Measurements from ENCODE around the gene IFT20.
"Not testable (repeated sequence)": the region's sequence is repeated elsewhere in the genome, so short reads cannot be mapped to it uniquely, and the experiment has no call there.

Gene IFT20

DNA sequence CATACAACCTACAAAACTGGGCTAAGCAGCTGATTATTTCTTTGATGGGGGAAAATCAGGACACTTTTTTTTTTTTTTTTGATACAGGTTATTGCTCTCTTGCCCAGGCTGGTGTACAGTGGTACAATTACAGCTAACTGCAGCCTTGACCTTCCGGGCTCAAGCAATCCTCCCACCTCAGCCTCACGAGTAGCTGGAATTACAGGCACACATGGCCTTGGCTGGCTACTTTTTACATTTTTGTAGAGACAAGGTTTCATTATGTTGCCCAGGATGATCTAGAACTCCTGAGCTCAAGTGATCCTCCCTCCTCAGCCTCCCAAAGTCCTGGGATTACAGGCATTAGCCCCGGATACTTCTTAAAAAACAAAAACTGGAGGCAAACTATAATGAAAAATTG lies 36.8 kb downstream of the IFT20 start:
- Histone ChIP-seq H3K36me3 (ENCODE audit: low read depth) (no peaks in the 10 kb centered on the region), H3K4me3 (ENCODE audit: severe bottlenecking) (no peak overlapping the region), H3K27ac (ENCODE audit: poor library complexity, severe bottlenecking) (no peak overlapping the region), H3K4me1 (ENCODE audit: insufficient read depth, poor library complexity, severe bottlenecking) (no peaks in the 10 kb centered on the region), H3K9me3 (ENCODE audit: severe bottlenecking) (no peaks in the 10 kb centered on the region), H3K27me3 (ENCODE audit: insufficient read depth, poor library complexity, severe bottlenecking) (no peaks in the 10 kb centered on the region)
- TF ChIP-seq, protein P1, sequence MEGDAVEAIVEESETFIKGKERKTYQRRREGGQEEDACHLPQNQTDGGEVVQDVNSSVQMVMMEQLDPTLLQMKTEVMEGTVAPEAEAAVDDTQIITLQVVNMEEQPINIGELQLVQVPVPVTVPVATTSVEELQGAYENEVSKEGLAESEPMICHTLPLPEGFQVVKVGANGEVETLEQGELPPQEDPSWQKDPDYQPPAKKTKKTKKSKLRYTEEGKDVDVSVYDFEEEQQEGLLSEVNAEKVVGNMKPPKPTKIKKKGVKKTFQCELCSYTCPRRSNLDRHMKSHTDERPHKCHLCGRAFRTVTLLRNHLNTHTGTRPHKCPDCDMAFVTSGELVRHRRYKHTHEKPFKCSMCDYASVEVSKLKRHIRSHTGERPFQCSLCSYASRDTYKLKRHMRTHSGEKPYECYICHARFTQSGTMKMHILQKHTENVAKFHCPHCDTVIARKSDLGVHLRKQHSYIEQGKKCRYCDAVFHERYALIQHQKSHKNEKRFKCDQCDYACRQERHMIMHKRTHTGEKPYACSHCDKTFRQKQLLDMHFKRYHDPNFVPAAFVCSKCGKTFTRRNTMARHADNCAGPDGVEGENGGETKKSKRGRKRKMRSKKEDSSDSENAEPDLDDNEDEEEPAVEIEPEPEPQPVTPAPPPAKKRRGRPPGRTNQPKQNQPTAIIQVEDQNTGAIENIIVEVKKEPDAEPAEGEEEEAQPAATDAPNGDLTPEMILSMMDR (IDR thresholded peaks at IDR 0.05; ENCODE audit: poor library complexity, severe bottlenecking): no peak
- DNase-seq (ENCODE audit: low spot score) (no peak), ATAC-seq (ENCODE audit: low read depth) (no peak)

DNA sequence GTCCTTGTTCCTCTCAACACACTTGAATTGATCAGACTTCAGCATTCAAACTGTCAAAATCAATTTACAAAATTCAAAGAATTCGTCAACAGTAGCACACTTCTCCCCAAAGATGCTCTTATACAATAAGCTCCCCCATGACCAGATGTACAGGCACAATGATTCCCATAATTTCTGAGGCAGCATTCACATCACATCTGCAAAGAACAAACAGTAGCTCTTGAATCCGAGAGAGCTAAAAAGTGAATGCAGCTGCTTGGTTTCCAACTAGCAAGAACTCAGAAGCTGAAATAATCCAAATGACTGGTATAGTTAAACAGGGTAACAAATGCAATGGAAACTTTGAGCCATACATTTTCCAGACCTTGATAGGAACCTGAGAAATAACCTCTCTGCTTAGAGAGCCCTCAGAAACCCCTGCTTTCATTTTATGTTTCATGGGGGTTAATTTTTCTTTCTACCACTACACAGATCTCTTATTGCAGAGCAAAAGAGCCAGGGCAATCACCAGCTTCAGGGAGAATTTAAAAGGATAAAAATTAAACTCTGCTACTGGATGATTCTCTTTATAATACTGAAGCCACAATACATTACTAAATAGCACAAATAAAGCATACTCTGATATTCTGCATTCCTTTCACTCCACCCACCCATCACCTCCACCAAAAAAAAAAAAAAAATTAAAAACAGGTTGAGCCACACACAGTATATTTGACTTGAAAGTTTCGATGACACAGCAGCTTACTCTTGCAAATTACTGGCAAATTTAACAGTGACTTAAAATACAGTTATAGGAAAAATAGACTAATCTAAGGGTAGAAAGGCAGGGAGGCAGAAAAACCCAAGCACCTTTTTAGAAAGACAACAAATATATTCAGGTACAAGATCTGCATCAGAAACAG lies 39.3 kb downstream of the IFT20 start:
- H3K27me3 ChIP-seq (ENCODE audit: insufficient read depth, poor library complexity, severe bottlenecking): no peaks in the 10 kb centered on the region
- ATAC-seq (ENCODE audit: low read depth) (no peak), DNase-seq (ENCODE audit: low spot score) (no peak)
- H3K4me1 ChIP-seq (ENCODE audit: insufficient read depth, poor library complexity, severe bottlenecking): no peaks in the 10 kb centered on the region
- H3K4me3 ChIP-seq (ENCODE audit: severe bottlenecking): no peak overlapping the region
- H3K9me3 ChIP-seq (ENCODE audit: severe bottlenecking): no peaks in the 10 kb centered on the region
- no peak overlapping the region for H3K27ac ChIP-seq (ENCODE audit: poor library complexity, severe bottlenecking)
- H3K36me3 ChIP-seq (ENCODE audit: low read depth): no peaks in the 10 kb centered on the region
- TF ChIP-seq, protein P1 (IDR thresholded peaks at IDR 0.05; ENCODE audit: poor library complexity, severe bottlenecking): no peak

DNA sequence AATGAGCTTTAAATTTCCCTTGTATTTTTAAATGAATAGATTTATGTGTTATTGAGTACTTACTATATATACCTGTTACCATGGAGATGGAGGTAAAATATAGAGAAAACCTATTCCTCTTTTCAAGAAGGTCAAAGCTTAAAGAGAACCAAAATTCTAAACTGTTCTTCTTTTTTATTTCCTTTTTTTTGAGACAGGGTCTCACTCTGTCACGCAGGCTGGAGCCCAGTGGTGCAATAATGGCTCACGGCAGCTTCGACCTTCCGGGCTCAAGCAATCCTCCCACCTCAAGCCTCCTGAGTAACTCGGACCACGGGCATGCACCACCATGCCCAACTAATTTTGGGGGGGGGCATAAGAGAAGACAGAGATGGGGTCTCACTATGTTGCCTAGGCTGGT lies 41.3 kb downstream of the IFT20 start:
- H3K27me3 ChIP-seq (ENCODE audit: insufficient read depth, poor library complexity, severe bottlenecking): no peaks in the 10 kb centered on the region
- H3K9me3 ChIP-seq (ENCODE audit: severe bottlenecking): no peaks in the 10 kb centered on the region
- H3K27ac ChIP-seq (ENCODE audit: poor library complexity, severe bottlenecking): no peak overlapping the region
- no peak for ATAC-seq (ENCODE audit: low read depth)
- H3K4me1 ChIP-seq (ENCODE audit: insufficient read depth, poor library complexity, severe bottlenecking): no peaks in the 10 kb centered on the region
- TF ChIP-seq, protein P1 (IDR thresholded peaks at IDR 0.05; ENCODE audit: poor library complexity, severe bottlenecking): no peak
- no peak overlapping the region for H3K4me3 ChIP-seq (ENCODE audit: severe bottlenecking)
- no peaks in the 10 kb centered on the region for H3K36me3 ChIP-seq (ENCODE audit: low read depth)
- no peak for DNase-seq (ENCODE audit: low spot score)

DNA sequence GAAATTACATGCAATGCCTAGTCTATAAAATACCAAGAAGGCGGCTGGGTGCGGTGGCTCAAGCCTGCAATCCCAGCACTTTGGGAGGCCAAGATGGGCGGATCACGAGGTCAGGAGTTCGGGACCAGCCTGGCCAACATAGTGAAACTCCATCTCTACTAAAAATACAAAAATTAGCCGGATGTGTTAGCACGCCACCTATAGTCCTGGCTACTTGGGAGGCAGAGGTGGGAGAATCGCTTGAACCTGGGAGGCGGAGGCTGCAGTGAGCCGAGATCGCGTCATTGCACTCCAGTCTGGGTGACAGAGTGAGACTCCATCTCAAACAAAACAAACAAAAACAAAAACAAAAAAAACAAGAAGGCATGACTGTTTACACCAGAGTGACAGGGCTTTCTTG lies 42.4 kb downstream of the IFT20 start:
- not testable (repeated sequence) for DNase-seq (ENCODE audit: low spot score); H3K27me3 ChIP-seq (ENCODE audit: insufficient read depth, poor library complexity, severe bottlenecking); H3K36me3 ChIP-seq (ENCODE audit: low read depth); H3K4me3 ChIP-seq (ENCODE audit: severe bottlenecking); ATAC-seq (ENCODE audit: low read depth); H3K4me1 ChIP-seq (ENCODE audit: insufficient read depth, poor library complexity, severe bottlenecking); H3K27ac ChIP-seq (ENCODE audit: poor library complexity, severe bottlenecking); H3K9me3 ChIP-seq (ENCODE audit: severe bottlenecking)

DNA sequence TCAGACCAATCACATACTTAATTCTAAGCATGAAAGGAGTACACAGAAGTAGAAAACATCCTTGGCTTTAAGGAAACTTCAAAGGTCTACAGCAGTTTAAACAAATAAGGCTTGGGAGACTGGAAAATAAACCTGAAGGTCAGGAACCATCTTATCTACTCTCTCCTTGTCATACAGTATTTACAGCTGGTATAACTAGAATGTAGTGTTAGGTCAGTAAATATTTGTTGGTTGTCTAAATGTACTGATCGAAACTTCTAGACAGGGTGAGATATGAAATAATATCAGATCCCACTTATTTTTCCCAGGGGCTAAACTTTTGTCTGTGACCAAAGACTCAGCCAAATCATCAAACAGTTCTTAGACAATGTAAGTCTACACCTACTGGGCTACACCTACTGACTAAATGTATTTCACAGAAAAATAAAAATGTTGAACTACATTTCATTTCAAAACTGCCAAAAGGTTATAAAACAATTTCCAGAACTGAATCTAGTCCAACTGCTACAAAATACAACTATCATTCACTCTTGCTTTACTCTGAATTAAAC lies 43.4 kb downstream of the IFT20 start:
- Histone ChIP-seq H3K27ac (ENCODE audit: poor library complexity, severe bottlenecking) (no peak overlapping the region), H3K27me3 (ENCODE audit: insufficient read depth, poor library complexity, severe bottlenecking) (no peaks in the 10 kb centered on the region), H3K4me1 (ENCODE audit: insufficient read depth, poor library complexity, severe bottlenecking) (no peaks in the 10 kb centered on the region), H3K4me3 (ENCODE audit: severe bottlenecking) (no peak overlapping the region), H3K36me3 (ENCODE audit: low read depth) (no peaks in the 10 kb centered on the region), H3K9me3 (ENCODE audit: severe bottlenecking) (no peaks in the 10 kb centered on the region)
- no peak for ATAC-seq (ENCODE audit: low read depth)
- TF ChIP-seq, protein P1 (IDR thresholded peaks at IDR 0.05; ENCODE audit: poor library complexity, severe bottlenecking): no peak
- no peak for DNase-seq (ENCODE audit: low spot score)
